Activated CD4-positive, alpha-beta T cell treated with anti-CD3 and anti-CD28 coated beads, Interleukin-2, amount 50 U/mL, for 16 hours (primary cell): ENCODE measurements around the gene VNN1.

Experiments used
- DNase-seq: peaks from one replicate; pipeline ENCODE4 v3.0.0-alpha.2; 2020

Gene VNN1

DNA sequence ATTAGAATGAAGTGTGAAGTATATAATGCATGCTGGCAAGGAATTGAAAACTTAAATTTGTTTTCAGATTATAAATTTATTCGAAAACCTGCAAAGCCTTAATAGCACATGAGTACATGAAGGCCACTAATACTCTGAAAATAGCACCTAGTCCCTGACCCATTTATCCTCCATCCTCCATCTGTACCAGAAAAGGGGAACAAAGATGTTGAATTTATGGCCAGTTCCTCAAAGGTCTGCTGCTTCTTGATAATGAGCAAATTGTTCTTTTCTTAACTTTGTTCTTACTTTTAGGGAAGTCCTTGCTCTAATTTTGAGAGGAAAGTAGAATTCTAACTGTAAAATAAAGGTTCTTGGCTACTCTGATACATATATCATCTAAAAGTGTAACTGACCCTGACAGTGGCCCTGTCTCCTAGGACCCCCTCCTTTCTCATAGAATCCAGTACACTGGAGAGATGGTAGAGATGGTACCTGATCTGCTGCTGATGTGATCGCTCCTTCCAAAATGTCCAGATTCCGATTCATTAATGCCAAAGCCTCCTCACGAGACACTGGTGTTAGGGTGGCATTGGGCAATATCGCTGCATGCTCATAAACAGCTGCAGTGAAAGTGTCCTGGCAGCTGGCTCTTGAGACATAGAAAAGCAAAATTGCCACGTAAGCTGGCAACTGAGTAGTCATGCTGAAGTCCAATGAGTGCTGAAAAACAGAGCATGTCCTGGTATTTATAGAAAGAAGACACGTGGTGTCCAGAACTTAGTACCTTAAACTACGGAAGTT lies at the start of gene VNN1:
TSS of gene VNN1 (minus strand) at position 704 of the 783 bp plus-strand sequence. CDS start at position 684, 20 bp downstream.
- DNase-seq: no peak

GRCh38 chr6:132763269-132763668 lies 49.4 kb upstream of the VNN1 start:
- DNase-seq: peak; percentile 65

DNA sequence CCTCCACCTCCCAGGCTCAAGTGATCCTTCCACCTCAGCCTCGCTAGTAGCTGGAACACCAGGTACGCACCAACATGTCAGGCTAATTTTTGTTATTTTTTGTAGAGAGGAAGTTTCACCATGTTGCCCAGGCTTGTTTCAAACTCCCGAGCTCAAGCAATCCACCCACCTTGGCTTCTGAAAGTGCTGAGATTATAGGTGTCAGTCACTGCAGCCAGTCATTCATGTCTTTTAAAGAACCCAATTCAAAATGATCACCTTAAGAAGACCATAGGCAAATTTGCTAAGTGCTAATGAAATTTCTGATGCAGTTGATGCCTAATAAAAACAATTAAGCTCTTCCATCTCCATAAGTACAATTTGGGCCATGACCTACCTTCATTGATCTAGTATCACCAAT lies 46.4 kb upstream of the VNN1 start:
- no peak for DNase-seq

- no peak for DNase-seq
These were observed 44.8 kb upstream of the VNN1 start for GRCh38 chr6:132758689-132759088.

DNA sequence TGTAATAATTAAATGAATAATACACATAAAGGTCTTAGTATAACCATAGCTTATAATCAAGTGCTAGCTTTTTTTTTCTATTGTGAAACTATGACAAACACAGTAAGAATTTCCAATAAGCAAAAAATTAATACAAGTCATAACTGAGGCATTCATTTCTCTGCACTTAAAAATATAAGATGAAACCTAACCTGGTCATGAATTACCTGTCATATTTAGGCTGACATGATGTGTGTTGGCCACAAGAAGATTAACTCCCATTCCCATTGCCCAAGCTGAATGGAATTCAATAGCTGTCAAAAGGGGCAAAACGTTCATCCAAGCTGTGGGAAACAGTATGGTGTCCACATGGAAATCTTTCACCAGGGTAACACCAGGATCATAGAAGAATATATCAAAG lies 38.4 kb upstream of the VNN1 start:
- no peak for DNase-seq

DNA sequence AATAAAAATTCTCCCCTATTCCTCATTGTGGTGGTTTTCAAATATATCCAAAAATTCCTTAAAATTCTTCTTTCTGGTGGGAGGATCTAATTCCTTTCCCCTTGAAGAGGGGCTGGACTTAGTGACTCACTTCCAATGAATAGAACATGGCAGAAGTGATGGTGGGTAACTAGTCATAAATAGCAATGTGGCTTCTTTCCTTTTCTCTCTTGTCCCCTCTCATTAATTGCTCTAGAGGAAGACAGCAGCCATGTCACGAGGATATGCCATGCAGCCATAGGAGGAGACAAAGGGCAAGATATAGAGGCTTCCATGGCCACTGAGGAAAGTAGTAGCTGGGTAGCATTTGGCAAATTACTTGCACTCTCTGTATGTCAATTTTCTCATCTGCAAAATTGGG lies 38.0 kb upstream of the VNN1 start:
- DNase-seq: no peak

DNA sequence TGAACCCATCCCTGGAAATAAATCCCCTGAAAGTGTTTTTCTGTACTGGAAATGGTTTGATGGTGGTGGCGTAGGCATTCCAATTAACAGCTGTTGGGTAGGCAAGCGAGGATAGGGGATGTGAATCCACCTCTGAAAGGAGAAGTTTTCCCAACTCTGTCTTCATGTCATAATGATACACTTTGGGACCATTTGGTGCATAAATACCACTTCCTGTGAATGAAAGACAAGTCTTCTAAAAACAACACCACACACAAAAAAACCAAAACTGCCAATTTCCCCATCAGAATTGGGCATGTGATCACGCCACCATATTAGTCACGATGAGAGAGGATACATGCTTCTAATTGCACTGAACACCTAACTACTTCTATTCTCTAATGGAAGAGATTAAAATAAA lies 37.5 kb upstream of the VNN1 start:
- DNase-seq: peak; percentile 44

DNA sequence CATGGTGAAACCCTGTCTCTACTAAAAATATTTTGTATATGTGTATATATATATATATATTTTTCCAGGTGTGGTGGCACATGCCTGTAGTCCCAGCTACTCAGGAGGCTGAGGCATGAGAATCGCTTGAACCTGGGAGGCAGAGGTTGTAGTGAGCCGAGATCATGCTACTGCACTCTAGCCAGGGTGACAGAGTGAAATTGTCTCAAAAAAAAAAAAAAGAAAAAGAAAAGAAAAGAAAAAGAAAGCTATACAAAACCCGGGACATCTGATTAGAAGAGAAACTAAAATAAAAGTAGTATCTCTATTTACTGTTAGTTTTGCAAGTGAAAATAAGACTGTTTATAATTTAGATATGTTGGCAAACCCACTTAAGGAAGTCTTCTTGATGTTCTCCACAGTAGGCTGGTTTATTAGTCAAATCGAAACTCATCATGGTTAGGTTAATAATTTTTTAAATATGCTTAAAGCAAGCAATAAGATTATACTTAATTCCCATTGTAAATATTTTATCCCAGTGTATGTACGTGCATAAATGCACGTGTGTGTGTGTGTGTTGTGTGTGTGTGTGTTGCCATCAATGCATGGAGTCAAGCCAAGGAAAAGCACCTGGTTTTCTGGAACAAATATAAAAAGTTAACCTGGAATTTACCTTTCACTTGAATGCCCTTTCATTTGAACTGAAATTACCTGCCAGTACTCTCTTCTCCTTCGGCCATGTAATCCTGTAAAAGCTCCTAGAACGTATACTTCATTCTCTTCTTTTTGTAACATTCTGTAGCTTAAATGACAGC lies 36.8 kb upstream of the VNN1 start:
- peak; percentile 39 for DNase-seq

GRCh38 chr6:132749111-132749510 lies 35.3 kb upstream of the VNN1 start:
- DNase-seq: peak; percentile 57

GRCh38 chr6:132748446-132748845 lies 34.6 kb upstream of the VNN1 start:
- DNase-seq: no peak

DNA sequence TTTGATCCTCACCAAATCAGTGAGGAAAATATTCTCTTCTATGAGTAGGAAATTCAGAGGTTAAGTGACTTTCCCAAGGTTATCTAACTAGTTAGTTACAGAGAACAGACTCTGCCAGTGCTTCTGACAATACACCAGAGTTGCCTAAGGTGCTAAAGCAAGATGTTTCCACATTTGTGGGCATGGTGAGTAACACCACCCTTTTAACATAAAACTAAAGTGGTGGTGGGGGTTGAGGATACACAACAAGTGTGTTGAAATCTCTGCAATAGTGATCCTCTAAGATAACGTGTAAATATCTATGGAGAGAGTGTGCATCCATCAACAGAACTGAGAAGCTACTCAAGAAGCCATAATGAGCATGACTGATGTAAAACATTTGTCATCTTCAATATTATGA lies 32.2 kb upstream of the VNN1 start:
- DNase-seq: no peak

DNA sequence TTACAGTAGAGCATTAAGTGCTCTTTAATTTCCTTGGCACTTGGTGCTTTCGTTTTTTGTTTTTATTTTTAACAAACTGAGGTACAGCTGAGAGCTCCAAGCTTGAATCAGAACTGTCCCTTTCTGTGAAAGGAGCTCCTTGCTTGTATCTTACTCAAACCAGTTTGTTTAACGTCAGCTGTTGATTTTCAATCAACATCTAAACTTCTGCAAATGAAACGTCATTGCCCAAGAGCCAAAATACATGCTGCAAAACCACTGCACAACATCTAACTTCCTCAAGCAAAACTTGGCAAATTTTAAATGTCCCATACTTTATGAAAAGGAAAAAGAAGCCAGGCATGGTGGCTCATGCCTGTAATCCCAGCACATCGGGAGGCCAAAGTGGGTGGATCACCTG lies 28.6 kb upstream of the VNN1 start:
- no peak for DNase-seq

GRCh38 chr6:132741281-132741680 lies 27.4 kb upstream of the VNN1 start:
- DNase-seq: no peak

DNA sequence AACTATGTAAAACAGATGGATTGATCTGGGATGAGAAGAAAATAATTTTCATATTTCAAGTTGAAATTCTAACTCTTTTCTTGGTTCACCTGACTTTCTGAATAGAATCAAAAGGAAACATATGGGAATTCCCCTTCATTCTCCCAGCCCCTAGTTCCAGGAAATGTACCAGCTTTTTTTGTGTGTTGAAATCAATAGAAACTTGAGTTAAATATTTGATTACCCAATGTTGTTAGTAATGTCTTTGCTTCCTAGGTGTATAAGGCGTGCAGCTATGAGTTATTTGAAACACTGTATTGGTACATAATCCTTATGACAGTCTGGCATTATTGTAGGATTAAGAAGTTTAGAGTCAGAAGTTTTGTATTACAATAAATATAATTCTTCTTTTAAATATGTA lies 22.4 kb upstream of the VNN1 start:
- DNase-seq: peak; percentile 63

DNA sequence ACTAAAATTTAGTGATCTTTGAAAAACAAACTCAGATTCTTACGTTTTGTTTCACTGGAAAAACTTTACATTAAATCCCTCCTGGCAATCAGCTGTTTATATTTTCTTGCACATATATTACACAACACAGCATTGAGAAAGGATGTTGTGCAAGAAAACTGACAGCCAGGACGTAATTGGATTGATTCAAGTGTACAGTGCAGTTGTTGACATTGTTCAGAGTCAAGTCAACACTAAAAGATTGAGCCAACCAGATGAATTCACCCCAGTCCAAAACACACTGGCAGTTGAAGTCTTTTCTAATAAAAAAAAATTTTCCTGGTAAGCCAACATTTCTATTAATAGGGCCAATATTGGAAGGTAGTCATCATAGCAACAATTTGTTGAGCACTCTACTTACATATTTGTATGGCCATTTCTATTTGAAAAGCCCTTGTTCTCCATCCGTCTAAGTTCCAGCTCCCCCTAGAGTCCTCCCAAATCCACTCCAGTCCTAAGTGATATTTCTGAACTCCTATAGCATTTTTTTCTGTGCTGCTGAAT lies 20.9 kb upstream of the VNN1 start:
- no peak for DNase-seq

GRCh38 chr6:132733814-132734213 lies 20.0 kb upstream of the VNN1 start:
- no peak for DNase-seq

GRCh38 chr6:132733283-132733682 lies 19.4 kb upstream of the VNN1 start:
- no peak for DNase-seq

DNA sequence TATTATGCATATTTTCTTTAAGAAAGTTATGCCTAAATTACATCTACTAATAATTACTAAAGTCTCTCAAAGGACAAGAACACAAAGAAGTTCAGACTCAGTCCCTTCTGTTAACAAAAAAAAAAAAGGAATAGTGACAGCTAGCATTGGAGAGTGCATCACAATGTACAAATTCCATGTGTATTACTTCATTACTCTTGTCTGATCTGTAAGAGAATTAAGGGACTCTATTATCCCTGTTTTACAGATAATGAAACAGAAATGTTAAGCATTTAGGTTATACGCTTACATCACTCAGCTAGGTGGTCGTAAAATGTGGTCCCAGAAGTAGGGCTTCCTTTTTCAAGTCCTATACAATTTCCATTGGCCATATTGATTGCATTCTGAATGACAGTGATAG lies 17.2 kb upstream of the VNN1 start:
- DNase-seq: no peak

- no peak for DNase-seq
These were observed 16.7 kb upstream of the VNN1 start for GRCh38 chr6:132730560-132730959.

GRCh38 chr6:132728616-132729015 lies 14.8 kb upstream of the VNN1 start:
- no peak for DNase-seq

GRCh38 chr6:132726608-132726975 lies 12.7 kb upstream of the VNN1 start:
- no peak for DNase-seq

- DNase-seq: peak; percentile 58
These were observed 12.2 kb upstream of the VNN1 start for GRCh38 chr6:132725947-132726607.

DNA sequence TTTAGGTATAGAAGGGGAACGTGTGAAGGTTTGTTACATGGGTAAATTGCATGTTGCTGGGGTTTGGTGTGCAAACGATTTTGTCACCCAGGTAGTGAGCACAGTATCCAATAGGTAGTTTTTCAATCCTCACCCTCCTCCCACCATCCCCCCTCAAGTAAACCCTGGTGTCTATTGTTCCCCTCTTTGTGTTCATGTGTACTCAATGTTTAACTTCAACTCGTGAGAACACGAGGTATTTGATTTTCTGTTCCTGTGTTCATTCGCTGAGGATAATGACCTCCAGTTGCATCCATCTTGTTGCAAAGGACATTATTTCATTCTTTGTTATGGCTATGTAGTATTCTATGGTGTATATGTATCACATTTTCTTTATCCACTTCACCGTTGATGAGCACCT lies 11.6 kb upstream of the VNN1 start:
- no peak for DNase-seq
